HG02798 (cell line): Measurements from ENCODE around the gene OPA3.
A peak's percentile ranks its signal among the peaks of the same experiment; 100 is the strongest.
"Not testable (repeated sequence)": the region's sequence is repeated elsewhere in the genome, so short reads cannot be mapped to it uniquely, and the experiment has no call there.

Source experiments
- ATAC-seq: cut with Tn5 transposase; IDR thresholded peaks from one replicate; pipeline ENCODE4 v1.9.1; 2021; ENCODE audit warnings: mild to moderate bottlenecking; ENCODE audit not compliant: unreplicated experiment, poor library complexity

Gene OPA3

DNA sequence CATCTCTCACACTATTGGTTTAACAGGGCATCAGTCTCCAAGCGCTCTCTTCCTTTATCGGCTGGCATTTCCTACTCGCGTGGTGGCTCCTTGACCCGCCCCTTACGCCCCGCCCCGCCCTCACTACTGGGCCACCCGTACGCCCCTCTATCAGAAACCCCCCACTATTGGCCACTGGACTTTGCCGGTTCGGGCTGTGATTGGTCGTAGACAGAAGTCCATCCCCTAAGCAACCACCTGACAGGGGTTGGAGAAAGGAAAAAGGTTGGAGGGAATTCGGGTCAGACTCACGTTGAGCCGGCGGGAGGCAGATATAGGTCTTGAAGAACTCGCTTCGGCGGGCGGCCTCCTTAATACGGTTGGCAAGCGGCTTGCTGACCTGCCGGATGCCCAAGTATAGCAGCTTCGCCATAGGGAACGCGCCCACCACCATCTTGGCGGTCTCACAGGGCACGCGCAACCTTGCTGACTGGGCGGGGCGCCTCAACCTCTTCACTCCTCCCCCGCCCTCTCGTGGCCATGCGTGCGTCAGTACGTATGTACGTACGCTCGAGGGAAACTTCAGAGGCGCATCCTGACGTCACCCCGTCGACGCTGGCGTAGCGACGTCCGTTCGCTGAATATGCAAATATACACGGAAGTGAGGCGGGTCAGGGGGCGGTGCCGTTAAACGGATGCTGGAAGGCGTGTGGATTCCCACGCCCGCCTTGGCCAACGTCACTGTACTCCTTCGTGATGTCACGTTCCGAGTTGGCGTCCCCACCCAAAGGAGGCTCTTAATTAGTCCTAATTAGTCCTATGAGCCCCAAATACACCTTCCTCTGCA, at the start of gene OPA3:
Gene OPA3 (minus strand): TSS at position 471 of the 826 bp plus-strand sequence. CDS start 38 bp downstream, at position 433.
- ATAC-seq, result peak; percentile 91

DNA sequence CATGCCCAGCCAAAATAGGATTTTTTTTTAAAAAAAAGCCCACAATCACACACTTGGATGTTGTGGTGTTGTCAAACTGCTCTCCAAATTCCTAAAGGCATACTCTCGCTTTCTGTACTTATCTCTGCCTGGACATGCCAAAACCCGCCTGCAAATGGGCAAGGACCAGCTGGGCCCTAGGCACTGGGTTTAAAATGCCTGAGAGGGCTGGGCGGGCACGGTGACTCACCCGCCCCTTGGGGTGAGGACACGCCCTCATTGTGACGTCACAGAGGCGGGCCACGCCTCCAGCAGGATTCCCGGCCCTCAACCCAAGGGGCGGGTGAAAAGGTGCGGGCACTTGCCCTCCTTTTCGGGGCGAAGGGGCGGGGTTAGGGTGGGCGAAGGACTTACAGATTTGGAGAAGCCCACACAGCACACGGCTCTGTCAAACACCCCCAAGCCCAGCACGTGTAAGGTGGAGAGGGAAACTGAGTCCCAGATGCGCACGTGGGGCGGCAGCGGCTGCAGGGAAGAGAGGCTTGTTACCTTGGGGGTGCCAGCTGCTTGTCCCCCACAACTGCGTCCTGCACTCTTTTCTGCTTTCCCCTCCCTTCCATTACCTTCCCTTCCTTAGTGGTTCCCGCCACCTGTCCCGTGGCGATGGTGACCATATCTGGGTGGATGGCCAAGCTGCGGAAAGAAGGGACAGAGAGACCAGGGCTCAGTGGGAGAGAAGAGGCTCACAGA, 48.0 kb upstream of the OPA3 start:
- ATAC-seq, result no peak

GRCh38 chr19:45630463-45630862, 45.9 kb upstream of the OPA3 start:
- no peak for ATAC-seq

GRCh38 chr19:45629704-45630103, 45.1 kb upstream of the OPA3 start:
- no peak for ATAC-seq

- ATAC-seq, result not testable (repeated sequence)
Observed at GRCh38 chr19:45628219-45628618, 43.6 kb upstream of the OPA3 start.

DNA sequence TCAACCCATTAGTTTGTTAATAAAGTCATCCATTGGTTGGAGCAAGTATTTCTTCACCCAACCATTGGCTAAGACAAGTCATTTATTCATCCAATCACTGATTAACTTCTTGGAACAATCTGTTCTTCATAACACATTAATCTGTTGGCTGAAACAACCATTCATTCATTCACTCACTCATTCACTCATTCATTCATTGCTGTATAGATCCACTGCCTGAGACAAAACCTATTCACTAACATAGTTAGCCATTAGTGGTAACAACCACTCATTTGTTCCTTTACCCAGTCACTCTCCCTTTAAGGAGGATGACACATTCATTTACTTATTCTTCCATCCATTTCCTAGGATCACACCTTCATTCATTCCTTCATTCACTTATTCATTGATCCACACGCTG, 39.4 kb upstream of the OPA3 start:
- ATAC-seq, result no peak

GRCh38 chr19:45621976-45622503, 37.4 kb upstream of the OPA3 start:
- ATAC-seq, result no peak

DNA sequence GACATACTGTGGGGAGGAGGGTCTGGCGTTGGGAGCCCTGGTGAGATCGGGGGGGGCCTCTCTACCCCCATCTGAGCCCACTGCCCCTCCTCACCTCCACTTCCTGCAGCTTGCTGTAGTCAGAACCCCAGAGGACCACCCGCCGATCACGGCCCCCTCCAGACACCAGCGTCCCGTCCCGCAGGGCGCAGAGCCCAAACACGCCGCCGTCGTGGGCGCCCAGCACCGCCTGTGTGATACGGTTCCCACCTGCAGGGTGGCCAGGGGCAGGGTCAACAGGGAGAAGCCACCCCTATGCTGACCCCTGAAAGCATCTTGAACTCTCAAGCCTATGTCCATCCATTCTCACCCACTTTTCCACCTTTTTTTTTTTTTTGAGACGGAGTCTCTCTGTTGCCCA, 36.8 kb upstream of the OPA3 start:
- ATAC-seq, result no peak

GRCh38 chr19:45616704-45617017, 32.1 kb upstream of the OPA3 start:
- no peak for ATAC-seq

DNA sequence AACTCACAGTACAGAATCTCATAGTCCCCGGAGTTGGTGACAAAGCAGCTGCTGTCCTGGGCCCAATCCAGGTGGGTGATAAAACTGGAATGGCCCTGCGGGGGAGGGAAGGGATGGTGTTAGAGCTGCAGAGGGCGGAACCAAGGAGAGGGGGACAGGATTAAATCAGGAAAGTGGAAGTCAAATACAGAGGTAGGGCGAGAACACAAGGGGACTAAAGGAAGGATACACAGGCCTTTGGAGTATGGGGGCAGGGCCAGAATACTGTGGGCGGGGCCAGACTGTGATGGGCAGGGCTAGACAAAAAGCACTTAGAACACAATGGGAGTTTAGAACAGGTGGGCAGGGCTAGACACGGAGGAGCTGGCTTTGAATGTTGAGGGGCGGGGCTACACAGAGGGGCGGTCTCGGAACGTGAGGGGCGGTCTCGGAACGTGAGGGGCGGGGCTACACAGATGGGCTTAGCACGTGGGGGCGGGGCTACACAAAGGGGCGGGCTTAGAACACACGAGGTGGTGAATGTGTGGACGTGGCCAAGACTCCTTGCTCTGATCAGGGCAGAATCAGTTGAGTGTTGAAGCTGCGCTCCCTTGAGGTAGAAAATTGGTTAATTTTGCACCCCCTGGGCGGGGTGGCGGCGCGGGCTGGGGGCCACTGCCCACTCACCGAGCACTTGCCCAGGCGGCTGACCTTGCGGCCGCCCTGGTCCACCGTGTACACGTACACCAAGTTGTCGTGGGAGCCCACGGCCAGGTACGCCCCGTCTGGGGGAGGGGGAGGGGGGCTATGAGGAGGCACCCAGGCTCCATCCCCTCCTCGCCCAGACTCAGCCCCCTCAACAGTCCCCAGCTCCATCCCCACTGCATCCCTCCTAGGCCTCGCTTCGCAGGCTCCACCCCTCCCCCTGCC, 31.4 kb upstream of the OPA3 start:
- peak; percentile 57 for ATAC-seq

DNA sequence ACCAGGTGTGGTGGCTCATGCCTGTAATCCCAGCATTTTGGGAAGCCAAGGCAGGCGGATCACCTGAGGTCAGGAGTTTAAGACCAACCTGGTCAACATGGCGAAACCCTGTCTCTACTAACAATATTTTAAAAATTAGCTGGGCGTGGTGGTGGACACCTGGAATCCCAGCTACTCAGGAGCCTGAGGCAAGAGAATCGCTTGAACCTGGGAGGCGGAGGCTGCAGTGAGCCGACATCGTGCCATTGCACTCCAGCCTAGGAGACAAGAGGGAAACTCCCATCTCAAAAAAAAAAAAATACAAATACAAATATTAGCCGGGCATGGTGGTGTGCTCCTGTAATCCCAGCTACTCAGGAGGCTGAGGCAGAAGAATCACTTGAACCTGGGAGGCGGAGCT, 30.5 kb upstream of the OPA3 start:
- not testable (repeated sequence) for ATAC-seq

DNA sequence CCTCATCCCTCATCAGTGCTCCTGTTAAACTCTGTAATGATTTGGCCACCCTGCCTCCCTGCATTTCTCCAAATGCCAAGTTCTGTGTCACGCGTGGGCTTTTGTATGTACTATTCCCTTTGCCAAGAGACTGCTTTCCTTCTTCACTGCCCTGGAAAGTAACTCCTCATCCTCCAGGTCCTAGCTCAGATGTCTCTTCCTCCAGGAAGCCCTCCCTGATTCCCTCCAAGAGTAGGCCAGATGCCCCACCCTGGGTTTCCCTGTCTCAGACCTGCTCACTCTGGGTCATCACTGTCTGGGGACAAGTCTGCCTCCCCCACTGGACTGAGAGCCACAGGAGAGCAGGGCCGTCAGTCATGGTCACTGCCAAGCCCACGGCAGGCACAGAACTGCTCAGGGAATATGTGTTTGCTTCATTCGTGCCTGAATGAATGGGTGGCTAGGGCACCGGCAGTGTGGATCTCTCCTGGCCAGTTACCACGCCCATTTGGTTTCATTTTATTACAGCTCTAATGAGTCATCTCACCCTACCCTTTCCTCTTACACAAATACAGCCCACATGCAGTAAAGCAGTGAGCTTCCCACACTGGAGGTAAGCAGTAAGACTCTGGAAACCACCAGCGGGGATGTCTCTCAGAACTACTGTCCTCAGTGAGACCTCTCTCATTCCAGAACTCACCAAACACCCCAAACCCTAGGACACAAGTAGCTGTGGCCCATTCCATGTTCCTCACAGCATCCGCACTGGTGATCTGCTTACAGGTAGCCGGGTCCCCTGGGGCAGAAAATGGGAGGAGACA, 29.5 kb upstream of the OPA3 start:
- ATAC-seq, result peak; percentile 55

GRCh38 chr19:45608948-45609347, 24.3 kb upstream of the OPA3 start:
- ATAC-seq, result no peak

- no peak for ATAC-seq
Observed at GRCh38 chr19:45607071-45608029, 22.7 kb upstream of the OPA3 start.

- ATAC-seq, result no peak
Observed at GRCh38 chr19:45601524-45602374, 17.1 kb upstream of the OPA3 start, which contains the start of gene GPR4. GPR4 (minus strand) TSS chr19:45602212; CDS start chr19:45591866, 10,346 bp downstream.

- ATAC-seq, result no peak
Observed at GRCh38 chr19:45601115-45601514, 16.5 kb upstream of the OPA3 start.

GRCh38 chr19:45600340-45600885, 15.8 kb upstream of the OPA3 start:
- no peak for ATAC-seq
